ENCODE measurements around the gene COX17. TPM values are rescaled to one million over a fixed set of nuclear protein-coding genes. Genes with fewer than 3 reads are reported as not detected.

Gene COX17
- total RNA-seq, 2 donors from 2014 or later = 46.0 to 56.8 TPM

DNA sequence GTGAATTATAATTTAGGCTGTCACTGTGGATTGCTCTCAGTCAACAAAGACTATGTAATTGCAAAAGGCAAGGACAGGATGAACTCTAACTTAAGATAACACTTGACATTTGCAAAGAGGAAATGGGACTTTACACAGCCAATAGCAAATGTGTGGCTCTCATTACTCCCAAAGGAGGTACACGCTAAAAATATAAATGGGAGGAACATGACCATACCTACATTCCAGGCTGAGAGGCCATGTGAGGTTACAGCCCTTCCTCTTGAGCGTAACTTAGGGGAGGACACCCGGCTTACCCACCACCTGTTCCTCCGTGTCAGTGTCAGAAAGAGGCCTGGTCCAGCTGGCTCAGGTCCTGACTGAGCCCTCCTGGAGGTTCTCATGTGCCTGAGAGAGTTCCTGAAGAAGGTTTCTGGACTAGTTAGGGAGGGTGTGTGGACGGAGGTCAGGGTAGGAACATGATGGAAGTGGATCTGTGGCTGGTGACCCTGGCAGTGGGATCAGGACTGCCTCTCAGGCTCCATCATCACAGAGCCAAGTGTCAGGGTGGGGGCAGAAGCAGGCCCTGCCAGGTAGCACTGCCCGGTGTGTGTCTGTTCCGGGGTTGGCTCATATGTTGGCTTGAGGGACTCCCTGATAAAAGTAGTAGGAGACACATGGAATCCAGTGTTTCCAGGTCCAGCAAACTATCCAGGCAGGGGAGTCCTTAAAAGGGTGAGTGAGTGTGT is 24.7 kb downstream of the COX17 start:
- DNase-seq = no peak
- peak; percentile 20 for ATAC-seq
- intact Hi-C loops (cut with DNase I, micrococcal nuclease) = no loop called here

DNA sequence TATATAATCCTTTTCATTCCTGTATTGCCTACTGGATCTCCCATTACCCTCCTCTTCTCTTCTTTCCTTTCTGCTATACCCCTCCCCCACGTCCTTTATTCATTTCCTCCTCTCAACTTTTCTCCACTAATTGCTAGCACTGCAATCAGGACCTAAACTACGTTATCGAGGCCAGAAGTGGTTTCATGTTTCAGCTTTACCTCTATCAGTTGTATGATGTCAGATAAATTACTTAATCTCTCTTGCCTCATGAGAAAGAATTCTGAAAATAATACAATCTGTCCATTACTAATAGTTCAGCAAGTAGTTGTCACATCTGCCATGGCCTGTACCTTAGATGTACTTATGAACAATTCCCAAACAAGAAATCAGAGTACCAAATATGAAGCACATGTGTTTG is 27.4 kb downstream of the COX17 start:
- ATAC-seq (no peak), DNase-seq (no peak)
- intact Hi-C loops (cut with DNase I, micrococcal nuclease) = no loop called here

DNA sequence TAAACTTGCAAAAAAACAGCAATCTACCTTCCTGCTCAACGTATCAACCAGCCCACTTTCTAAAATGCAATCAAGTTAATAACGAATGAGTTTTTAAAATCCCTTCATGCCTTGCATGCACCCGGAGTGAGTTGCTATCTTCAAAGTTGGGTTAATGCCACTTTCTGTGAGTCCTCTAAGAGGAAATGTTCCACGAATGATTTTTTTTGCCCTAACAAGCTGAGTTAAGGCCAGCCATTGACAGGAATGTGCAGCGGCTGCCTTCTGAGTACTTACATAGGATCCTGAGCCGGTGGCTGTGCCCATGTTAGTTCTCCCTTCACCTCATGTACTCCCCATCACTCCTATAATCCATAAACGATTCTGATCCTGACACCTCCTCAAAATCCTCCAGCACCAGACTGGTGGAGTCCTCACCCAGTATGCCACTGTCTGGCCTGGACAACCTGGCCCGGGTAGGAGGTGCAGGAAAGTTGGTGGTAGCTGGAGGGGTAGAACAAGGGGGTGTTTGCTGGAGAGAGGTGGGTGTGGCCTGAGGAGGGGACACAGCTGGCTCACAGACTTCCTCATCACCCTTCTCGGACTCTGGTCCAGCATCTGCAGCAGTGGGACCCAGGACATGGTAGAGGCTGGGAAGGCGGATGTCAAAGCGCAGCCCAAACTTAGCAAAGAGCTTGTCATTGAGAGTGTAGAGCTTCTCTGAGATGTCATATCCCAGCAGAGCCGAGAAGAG is 29.2 kb downstream of the COX17 start:
- DNase-seq = no peak
- intact Hi-C loops (cut with DNase I, micrococcal nuclease) = no loop called here
- no peak for ATAC-seq

DNA sequence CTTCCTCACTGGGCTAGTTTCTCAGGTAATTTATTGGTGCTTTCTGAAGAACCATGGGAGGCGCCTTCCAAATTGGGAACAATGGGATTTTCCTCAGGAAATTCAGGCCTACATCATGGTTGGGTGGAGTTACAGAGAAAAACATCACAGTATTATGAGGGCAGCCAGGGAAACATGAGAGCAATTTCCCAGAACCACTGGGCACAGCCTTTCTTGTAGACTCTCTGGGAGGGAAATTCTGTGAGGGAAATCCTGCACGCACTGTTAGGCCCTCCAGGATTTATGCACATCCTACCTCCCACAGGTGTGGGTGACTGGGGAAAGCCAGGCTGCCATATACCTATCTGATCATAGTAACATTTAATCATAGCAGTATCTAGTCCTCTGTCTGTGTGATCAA is 30.0 kb downstream of the COX17 start:
- no peak for ATAC-seq
- no peak for DNase-seq
- intact Hi-C loops (cut with DNase I, micrococcal nuclease) = no loop called here

DNA sequence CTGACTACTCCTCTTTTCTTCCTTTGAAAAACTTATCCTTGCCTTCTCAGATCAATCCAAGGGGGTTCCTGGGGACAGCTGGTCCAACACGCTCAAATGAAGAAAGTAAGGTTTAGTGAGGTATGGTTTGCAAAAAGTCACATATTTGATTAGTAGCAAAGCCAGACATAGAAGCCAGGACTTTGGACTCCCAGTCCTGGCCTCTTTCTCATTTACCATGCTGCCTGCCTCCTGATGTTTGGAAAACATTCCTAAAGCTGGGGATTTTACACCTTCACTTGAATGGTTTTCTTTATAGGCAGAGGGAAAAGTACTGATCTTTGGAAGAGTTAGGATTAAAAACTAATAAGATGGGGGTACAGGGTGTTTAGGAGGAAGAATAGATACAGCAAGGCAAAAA is 31.4 kb downstream of the COX17 start:
- intact Hi-C loops (cut with DNase I, micrococcal nuclease) = no loop called here
- ATAC-seq = no peak
- DNase-seq = no peak

DNA sequence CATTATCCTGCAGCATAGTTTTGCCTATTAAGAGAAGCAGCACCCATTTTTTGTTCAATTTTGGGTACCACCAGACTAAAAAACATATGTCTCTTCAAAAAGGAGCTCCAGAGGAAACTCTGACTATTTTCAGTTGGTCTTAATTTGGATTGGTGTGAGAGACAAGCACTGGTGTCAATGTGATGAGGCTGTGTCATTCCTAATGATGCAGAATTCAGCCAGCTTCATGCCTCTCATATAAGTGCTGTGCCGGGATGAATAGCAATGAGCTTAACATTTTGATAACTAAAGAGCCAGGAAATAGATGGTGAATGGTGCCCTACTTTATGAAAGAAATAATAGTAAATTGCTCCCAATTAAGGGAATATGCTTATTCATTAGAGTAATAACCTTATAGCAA is 32.7 kb downstream of the COX17 start:
- intact Hi-C loops (cut with DNase I, micrococcal nuclease) = no loop called here
- DNase-seq (no peak), ATAC-seq (no peak)

DNA sequence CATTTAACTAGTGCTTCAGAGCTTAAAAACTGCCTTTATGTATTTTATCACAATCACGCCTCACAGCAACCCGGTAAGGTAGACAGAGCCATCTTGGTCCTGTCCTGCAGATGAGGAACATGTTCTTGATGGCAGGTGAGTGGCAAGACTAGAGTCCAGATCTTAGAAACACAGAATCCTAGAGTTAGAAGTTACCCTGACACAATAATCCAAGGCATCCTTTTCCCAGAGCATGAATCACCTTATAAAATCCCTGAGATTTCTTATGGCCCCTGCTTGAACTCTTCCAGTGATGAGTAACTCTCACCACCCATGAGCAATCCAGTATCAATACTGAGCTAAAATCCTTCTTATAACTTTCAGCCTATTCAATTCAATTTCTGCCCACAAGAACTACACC is 33.7 kb downstream of the COX17 start:
- intact Hi-C loops (cut with DNase I, micrococcal nuclease) = no loop called here
- ATAC-seq (no peak), DNase-seq (no peak)

DNA sequence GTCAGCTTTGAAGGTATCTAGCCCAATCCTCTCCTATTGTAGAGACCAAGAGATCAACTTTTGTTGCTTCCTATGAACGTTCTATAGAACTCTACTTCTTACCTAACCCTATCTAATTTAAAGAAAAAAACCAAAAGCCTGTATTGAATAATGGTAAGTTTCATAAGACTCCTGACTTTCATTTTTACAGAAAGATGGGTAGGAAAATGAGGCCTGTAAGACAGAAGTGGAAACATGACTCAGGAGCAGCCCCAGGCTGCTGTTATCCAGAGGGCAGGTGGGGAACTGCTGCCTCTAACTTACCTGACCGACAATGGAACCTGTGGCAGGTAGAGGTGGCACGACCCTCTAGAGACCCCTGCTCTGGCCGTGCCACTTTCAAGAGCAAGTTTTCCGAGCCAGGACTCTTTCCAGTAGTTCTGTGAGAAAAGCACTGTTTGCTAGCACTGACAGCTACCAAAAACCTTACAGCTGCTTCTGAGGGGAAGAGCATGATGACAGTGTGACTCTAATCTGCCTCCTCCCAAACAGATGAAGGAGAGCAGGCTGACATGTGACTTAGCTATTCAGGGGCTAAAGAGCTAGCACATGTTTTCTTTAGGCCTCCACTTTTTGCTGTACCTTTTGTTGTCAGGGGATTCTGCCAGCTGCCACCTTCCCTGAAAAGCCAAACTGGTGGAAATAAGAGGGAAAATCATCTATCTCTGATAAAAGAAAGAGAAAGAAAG is 34.3 kb downstream of the COX17 start:
- DNase-seq = no peak
- intact Hi-C loops (cut with DNase I, micrococcal nuclease) = no loop called here
- no peak for ATAC-seq

DNA sequence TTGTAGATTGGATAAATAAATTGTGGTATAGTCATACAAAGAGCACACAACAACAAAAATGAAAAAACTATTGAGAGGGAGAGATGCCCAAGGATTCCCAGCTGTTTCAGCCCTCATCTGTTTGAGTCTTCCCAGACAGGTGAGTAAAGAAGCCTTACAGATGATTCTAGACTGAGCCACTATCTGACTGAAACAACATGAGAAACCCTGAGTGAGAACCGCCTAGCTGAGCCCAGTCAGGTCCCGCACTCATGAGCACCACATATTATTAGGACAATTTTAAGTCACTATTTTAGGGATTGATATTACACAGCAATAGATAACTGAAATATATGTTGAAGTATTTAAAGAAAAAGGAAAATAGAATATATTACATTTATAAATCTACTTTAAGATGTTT is 35.8 kb downstream of the COX17 start:
- intact Hi-C loops (cut with DNase I, micrococcal nuclease) = no loop called here
- no peak for DNase-seq
- ATAC-seq = no peak

DNA sequence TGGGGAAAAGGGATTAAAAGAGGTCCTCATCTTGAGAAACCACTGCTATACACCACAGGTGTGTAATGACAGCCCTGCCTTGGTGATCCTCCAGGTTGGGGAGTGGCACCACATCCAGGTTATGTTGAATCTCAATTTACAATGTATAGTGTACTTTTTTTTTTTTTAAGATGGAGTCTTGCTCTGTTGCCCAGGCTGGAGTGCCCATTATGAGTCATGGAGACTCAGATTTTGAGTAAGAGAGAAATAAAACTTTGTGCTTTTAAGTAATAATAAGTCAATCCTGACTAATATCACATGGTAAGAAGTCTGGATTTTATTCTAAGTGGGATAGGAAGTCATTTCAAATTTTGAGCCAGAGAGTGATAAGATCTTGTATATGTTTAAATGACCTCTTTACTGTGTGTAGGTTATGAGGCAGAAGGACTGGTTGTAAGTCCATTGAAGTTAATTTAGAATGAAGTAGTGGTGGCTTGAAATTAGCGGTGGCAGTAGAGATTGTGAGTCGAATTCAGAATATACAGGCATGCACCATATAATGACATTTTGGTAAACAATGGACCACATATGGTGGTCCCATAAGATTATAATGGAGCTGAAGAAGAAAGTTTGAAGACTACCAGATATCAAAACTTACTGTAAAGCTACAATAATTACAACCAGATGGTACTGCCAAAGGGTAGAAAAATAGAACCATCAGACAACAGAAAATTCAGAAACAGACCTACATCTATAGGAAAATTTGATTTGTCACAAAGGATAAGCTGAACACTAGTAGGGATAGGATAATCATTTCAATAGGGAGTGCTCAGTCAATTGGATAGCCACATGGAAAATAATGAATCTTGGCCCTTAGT is 37.5 kb downstream of the COX17 start:
- DNase-seq = no peak
- intact Hi-C loops (cut with DNase I, micrococcal nuclease) = no loop called here
- ATAC-seq = no peak

DNA sequence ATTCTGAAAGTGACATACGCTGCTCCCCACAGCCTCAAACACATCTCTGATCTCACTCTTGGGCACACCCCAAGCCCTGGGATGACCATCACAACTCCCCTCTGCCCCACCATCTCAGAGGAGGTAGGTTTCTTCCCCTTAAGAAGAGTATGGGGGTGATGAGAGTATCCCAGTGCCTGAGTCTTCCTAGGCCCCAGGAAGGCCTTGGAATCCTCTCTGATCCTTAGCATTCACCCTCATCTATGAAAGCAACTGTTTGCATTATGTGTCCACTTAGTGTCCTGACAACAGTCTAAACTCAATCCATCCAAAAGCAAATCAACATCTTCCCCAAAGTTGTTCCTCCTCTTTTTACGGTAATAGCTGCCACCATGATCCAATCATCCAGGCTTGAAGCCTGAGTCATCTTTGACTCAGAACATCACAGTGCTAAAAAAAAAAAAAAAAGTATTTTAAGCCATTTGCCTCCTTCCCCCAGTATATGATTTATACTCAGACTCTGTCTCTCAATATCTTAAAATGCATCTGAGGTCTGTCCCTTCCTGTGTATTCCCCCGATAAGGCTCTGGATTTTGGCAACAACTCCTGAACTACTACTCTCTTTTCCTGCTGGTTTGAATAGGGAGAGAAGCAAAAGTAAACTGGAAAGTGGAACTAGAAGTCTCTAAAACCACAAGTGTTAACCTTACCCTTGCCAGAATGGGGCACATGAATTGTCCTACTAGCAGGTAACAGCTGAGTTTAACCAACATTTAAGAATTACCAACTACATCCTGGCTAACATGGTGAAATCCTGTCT is 39.3 kb downstream of the COX17 start:
- peak; percentile 13 for ATAC-seq
- intact Hi-C loops (cut with DNase I, micrococcal nuclease) = no loop called here
- DNase-seq = no peak

DNA sequence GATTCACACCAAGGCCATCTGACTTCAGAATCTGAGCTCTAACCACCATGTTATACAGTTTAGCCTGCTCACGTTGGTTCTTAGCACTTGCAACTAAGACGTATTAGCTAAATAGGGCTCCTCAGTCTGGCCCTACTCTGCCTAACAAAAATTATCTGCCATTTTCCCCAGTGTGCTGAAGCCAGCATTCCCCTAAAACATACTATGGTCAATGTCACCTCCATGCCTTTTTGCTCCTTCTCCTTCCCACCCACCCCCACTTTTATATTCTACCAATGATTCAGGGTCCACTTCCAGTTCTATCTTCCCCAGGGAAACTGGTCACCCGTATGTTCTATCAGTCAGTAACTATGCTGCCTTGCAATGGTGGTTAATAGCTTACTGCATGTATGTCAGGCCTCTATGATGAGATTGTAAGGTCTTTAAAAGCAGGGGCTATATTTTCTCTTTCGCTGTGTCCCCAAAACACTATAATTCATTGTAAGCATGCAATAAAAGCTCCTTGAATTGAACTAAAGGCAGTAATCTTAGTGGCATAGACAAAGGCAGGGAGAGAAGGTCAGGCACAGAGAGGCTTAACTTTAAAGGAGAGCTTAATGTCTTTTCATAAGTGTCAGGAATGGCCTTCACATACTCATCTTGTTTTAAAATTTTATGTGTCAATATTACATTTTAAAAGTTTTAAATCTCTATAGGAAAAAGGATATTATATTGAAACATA is 40.2 kb downstream of the COX17 start:
- DNase-seq = no peak
- intact Hi-C loops (cut with DNase I, micrococcal nuclease) = no loop called here
- ATAC-seq = no peak

DNA sequence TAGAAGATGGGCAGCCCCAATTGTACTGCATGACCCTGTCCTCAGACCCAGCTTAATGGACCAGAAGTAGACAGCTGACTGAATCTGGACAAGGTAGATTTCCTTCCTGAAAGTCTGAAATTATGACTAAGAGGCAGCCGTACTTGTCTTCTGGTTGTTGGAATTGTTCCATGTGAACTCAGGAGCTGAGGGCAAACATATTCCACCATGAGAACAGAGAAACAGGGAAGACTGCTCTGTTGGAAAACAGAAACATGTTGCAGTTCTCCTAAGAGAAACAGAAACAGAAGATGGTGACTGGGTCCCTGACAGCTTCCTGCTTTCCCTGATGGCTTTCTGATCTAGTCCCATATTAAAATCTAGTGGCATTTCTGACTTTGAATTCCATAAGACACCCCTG is 41.0 kb downstream of the COX17 start:
- intact Hi-C loops (cut with DNase I, micrococcal nuclease) = no loop called here
- no peak for ATAC-seq
- DNase-seq = no peak

DNA sequence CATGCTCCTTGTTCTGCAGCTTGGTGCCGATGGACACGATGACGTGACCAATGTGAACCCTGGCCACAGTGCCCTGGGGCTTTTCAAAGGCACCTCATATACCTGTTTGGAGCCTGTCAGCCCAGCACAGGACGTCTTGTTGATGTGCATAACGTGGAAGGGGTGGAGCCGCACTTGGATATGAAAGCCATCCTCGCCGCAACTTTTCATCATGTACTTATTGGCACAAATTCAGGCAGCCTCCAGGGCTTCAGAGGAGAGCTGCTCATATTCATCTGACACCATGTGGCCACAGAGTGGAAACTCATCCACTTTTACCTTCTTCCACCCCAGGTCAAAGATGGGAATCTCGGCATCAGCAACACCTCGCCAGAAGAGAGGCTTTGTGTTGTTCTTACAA is 41.5 kb downstream of the COX17 start:
- ATAC-seq (no peak), DNase-seq (no peak)
- intact Hi-C loops (cut with DNase I, micrococcal nuclease) = no loop called here

DNA sequence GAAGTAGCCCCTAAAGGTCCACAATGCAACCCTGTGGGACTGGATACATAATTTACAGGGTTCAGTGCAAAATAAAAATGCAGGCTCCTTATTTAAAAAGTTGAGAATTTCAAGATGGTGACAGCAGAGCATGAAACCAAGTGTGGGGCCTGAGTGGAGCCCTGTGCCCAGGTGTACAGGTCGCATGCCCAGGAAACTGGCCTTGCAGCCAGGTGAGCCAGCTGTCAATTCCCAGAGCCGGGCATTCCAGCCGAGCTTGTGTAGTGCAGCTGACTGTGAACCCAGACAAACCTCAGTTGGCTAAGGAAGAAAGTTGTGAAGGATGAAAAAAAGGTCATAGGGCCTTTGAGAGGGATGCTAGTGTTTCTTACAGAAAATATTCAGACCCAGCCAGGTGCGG is 44.4 kb downstream of the COX17 start:
- intact Hi-C loops (cut with DNase I, micrococcal nuclease) = no loop called here
- no peak for DNase-seq
- no peak for ATAC-seq

DNA sequence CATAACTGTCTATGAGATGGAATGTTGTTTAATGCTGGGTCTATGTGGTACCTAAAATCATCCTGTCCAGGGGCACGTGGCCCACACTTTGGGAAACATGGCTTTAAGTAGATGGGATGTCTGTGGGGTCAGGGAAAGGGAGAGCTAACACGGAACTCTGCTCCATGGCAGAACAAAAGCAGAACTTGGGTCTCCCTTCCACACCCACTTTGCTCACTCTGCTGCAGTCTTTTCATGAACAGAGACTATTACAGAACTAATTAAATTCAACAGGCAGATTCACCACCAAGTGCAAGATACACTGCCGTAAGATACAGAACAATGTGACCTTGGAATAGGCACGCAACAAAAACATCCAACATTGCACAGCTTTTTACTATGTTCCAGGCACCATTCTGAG is 45.0 kb downstream of the COX17 start:
- intact Hi-C loops (cut with DNase I, micrococcal nuclease) = no loop called here
- DNase-seq (no peak), ATAC-seq (no peak)

DNA sequence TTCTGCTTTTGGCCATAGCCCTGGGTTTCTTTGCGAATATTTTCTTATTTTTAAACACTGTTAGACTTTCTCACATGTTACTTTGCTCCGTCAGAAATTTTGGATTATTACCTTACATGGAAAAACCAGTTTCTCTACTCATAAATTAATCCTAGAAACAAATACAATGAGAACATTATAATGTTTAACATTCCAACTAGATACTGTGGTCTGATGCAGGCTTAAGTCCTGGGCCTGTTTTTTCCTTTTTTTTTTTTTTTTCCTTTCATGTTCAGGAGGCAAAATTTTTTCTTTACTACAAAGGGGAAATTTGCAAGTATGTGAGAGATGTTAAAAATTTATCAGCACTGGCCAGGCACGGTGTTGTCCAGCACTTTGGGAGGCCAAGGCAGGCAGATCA is 45.7 kb downstream of the COX17 start:
- intact Hi-C loops (cut with DNase I, micrococcal nuclease) = no loop called here
- ATAC-seq (no peak), DNase-seq (no peak)

DNA sequence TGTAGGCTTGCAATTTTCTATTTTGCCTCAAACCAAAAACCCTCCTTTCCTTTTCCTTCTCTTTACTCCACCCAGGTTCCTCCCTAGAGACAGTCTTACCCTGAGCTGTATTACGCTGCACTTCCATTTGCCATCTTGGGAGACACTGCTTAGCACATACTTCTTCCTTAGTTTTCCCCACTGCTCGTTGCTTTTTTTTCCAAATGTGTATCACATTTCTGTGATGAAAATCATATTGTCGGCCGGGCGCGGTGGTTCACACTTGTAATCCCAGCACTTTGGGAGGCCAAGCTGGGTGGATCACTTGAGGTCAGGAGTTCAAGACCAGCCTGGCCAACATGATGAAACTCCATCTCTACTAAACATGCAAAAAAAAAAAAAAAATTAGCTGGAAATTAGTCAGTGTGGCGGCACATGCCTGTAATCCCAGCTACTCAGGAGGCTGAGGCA is 46.3 kb downstream of the COX17 start:
- intact Hi-C loops (cut with DNase I, micrococcal nuclease) = no loop called here
- ATAC-seq = no peak
- DNase-seq = no peak

Data from left colon (tissue), 2 donors.